GM23338 (cell line): ENCODE data around the gene ABCB11.

ENCODE experiments used
- CREB1 ChIP-seq: fragments of 250-450 bp; sonication (Bioruptor Pico); IDR thresholded peaks from 2 replicates; pipeline ENCODE4 v1.5.0; 2020; ENCODE audit warnings: low read depth, mild to moderate bottlenecking, moderate library complexity
- EZH2 ChIP-seq: fragments of 200-600 bp; sonication (generic); IDR thresholded peaks from one replicate; pipeline ENCODE4 v1.8.0; 2017; ENCODE audit warnings: antibody characterized with exemption, mild to moderate bottlenecking, low read depth; ENCODE audit not compliant: unreplicated experiment
- EZH2phosphoT487 ChIP-seq: fragments of 200-600 bp; sonication (generic); IDR thresholded peaks from one replicate; pipeline ENCODE4 v1.8.1; 2018; ENCODE audit warnings: antibody characterized with exemption; ENCODE audit not compliant: unreplicated experiment
- JUNB ChIP-seq: IDR thresholded peaks from one replicate; pipeline ENCODE4 v1.6.1; 2016; ENCODE audit warnings: antibody characterized with exemption; ENCODE audit not compliant: unreplicated experiment
- POLR2AphosphoS5 ChIP-seq: IDR thresholded peaks from 2 replicates; pipeline ENCODE4 v1.6.1; 2016; ENCODE audit warnings: antibody characterized with exemption, low read depth
- STAT1 ChIP-seq: IDR thresholded peaks from one replicate; pipeline ENCODE4 v1.6.1; 2016; ENCODE audit warnings: antibody characterized with exemption; ENCODE audit not compliant: unreplicated experiment
- ZNF114 ChIP-seq: fragments of 250-450 bp; sonication (Bioruptor Pico); IDR thresholded peaks from 2 replicates; pipeline ENCODE4 v1.5.0; 2020; ENCODE audit warnings: mild to moderate bottlenecking, moderate library complexity
- ZNF331 ChIP-seq: fragments of 250-450 bp; sonication (Bioruptor Pico); IDR thresholded peaks from 2 replicates; pipeline ENCODE4 v1.5.0; 2020; ENCODE audit warnings: low read depth, mild to moderate bottlenecking, moderate library complexity
- TF ChIP-seq, protein P1 (sequence below), 2 experiments: fragments of 200-600 bp in 1 of 2; sonication (generic) in 1 of 2; conservative IDR thresholded peaks; 2 replicates each; pipeline versions ENCODE4 v1.5.1 to v1.6.1; 2016 to 2017; ENCODE audit warnings: antibody characterized with exemption in 2 of 2, low read depth in 2 of 2, mild to moderate bottlenecking in 2 of 2, moderate library complexity in 1 of 2
- TF ChIP-seq, protein P2 (sequence below): fragments of 250-450 bp; sonication (Bioruptor Pico); IDR thresholded peaks from 2 replicates; pipeline ENCODE4 v1.5.0; 2020; ENCODE audit warnings: mild to moderate bottlenecking, moderate library complexity
- TF ChIP-seq, protein P3 (sequence below): IDR thresholded peaks from one replicate; pipeline ENCODE4 v1.6.1; 2018; ENCODE audit warnings: antibody characterized with exemption; ENCODE audit not compliant: unreplicated experiment
- TF ChIP-seq, protein P4 (sequence below): IDR thresholded peaks from 2 replicates; pipeline ENCODE4 v1.6.1; 2016; ENCODE audit warnings: antibody characterized with exemption

DNA sequence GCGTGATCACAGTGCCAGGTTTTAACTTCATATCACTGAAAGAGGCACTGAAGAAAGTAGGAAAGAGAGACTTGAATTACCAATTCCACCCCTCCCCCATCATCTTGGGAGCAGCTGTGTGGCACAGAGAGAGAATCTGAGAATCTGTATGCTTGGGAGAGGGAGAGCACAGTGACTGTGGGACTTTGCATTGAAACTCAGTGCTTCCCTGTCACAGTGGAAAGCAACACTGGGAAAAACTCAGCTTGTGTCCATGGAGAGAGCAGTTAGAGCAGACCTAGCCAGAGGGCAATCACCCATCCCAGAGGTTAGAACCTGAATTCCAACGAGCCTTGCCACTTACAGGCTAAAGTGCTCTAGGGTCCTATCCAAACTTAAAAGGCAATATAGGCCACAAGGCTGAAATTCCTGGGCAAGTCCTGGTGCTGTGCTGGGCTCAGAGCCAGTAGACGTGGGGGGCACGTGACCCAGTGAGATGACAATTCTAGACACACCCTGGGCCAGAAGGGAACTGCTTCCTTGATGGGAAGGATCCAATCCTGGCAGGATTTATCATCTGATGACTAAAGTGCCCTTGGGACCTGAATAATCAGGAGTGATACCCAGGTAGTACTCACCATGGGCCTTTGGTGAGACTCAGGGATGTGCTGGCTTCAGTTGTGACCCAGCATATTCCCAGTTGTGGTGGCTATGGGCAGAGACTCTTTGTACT is 15.5 kb upstream of the ABCB11 start:
- TF ChIP-seq EZH2 (no peak), POLR2AphosphoS5 (no peak), CREB1 (CRISPR knock-in tag) (no peak), STAT1 (no peak), EZH2phosphoT487 (no peak), ZNF331 (no peak), ZNF114 (CRISPR knock-in tag) (no peak), JUNB (no peak)
- TF ChIP-seq, protein P1, sequence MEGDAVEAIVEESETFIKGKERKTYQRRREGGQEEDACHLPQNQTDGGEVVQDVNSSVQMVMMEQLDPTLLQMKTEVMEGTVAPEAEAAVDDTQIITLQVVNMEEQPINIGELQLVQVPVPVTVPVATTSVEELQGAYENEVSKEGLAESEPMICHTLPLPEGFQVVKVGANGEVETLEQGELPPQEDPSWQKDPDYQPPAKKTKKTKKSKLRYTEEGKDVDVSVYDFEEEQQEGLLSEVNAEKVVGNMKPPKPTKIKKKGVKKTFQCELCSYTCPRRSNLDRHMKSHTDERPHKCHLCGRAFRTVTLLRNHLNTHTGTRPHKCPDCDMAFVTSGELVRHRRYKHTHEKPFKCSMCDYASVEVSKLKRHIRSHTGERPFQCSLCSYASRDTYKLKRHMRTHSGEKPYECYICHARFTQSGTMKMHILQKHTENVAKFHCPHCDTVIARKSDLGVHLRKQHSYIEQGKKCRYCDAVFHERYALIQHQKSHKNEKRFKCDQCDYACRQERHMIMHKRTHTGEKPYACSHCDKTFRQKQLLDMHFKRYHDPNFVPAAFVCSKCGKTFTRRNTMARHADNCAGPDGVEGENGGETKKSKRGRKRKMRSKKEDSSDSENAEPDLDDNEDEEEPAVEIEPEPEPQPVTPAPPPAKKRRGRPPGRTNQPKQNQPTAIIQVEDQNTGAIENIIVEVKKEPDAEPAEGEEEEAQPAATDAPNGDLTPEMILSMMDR (conservative IDR thresholded peaks at IDR 0.05; ENCODE audit: low read depth in 2 of 2): no peak
- TF ChIP-seq, protein P2, sequence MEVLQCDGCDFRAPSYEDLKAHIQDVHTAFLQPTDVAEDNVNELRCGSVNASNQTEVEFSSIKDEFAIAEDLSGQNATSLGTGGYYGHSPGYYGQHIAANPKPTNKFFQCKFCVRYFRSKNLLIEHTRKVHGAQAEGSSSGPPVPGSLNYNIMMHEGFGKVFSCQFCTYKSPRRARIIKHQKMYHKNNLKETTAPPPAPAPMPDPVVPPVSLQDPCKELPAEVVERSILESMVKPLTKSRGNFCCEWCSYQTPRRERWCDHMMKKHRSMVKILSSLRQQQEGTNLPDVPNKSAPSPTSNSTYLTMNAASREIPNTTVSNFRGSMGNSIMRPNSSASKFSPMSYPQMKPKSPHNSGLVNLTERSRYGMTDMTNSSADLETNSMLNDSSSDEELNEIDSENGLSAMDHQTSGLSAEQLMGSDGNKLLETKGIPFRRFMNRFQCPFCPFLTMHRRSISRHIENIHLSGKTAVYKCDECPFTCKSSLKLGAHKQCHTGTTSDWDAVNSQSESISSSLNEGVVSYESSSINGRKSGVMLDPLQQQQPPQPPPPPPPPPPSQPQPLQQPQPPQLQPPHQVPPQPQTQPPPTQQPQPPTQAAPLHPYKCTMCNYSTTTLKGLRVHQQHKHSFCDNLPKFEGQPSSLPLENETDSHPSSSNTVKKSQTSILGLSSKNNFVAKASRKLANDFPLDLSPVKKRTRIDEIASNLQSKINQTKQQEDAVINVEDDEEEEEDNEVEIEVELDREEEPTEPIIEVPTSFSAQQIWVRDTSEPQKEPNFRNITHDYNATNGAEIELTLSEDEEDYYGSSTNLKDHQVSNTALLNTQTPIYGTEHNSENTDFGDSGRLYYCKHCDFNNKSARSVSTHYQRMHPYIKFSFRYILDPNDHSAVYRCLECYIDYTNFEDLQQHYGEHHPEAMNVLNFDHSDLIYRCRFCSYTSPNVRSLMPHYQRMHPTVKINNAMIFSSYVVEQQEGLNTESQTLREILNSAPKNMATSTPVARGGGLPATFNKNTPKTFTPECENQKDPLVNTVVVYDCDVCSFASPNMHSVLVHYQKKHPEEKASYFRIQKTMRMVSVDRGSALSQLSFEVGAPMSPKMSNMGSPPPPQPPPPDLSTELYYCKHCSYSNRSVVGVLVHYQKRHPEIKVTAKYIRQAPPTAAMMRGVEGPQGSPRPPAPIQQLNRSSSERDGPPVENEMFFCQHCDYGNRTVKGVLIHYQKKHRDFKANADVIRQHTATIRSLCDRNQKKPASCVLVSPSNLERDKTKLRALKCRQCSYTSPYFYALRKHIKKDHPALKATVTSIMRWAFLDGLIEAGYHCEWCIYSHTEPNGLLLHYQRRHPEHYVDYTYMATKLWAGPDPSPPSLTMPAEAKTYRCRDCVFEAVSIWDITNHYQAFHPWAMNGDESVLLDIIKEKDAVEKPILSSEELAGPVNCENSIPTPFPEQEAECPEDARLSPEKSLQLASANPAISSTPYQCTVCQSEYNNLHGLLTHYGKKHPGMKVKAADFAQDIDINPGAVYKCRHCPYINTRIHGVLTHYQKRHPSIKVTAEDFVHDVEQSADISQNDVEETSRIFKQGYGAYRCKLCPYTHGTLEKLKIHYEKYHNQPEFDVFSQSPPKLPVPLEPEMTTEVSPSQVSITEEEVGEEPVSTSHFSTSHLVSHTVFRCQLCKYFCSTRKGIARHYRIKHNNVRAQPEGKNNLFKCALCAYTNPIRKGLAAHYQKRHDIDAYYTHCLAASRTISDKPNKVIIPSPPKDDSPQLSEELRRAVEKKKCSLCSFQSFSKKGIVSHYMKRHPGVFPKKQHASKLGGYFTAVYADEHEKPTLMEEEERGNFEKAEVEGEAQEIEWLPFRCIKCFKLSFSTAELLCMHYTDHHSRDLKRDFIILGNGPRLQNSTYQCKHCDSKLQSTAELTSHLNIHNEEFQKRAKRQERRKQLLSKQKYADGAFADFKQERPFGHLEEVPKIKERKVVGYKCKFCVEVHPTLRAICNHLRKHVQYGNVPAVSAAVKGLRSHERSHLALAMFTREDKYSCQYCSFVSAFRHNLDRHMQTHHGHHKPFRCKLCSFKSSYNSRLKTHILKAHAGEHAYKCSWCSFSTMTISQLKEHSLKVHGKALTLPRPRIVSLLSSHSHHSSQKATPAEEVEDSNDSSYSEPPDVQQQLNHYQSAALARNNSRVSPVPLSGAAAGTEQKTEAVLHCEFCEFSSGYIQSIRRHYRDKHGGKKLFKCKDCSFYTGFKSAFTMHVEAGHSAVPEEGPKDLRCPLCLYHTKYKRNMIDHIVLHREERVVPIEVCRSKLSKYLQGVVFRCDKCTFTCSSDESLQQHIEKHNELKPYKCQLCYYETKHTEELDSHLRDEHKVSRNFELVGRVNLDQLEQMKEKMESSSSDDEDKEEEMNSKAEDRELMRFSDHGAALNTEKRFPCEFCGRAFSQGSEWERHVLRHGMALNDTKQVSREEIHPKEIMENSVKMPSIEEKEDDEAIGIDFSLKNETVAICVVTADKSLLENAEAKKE: no peak
- TF ChIP-seq, protein P3, sequence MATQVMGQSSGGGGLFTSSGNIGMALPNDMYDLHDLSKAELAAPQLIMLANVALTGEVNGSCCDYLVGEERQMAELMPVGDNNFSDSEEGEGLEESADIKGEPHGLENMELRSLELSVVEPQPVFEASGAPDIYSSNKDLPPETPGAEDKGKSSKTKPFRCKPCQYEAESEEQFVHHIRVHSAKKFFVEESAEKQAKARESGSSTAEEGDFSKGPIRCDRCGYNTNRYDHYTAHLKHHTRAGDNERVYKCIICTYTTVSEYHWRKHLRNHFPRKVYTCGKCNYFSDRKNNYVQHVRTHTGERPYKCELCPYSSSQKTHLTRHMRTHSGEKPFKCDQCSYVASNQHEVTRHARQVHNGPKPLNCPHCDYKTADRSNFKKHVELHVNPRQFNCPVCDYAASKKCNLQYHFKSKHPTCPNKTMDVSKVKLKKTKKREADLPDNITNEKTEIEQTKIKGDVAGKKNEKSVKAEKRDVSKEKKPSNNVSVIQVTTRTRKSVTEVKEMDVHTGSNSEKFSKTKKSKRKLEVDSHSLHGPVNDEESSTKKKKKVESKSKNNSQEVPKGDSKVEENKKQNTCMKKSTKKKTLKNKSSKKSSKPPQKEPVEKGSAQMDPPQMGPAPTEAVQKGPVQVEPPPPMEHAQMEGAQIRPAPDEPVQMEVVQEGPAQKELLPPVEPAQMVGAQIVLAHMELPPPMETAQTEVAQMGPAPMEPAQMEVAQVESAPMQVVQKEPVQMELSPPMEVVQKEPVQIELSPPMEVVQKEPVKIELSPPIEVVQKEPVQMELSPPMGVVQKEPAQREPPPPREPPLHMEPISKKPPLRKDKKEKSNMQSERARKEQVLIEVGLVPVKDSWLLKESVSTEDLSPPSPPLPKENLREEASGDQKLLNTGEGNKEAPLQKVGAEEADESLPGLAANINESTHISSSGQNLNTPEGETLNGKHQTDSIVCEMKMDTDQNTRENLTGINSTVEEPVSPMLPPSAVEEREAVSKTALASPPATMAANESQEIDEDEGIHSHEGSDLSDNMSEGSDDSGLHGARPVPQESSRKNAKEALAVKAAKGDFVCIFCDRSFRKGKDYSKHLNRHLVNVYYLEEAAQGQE: no peak
- TF ChIP-seq, protein P4, sequence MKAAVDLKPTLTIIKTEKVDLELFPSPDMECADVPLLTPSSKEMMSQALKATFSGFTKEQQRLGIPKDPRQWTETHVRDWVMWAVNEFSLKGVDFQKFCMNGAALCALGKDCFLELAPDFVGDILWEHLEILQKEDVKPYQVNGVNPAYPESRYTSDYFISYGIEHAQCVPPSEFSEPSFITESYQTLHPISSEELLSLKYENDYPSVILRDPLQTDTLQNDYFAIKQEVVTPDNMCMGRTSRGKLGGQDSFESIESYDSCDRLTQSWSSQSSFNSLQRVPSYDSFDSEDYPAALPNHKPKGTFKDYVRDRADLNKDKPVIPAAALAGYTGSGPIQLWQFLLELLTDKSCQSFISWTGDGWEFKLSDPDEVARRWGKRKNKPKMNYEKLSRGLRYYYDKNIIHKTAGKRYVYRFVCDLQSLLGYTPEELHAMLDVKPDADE: no peak
